ENCODE data around the gene TMA16. TPM values are rescaled to one million over a fixed set of nuclear protein-coding genes. Genes with fewer than 3 reads are reported as not detected.
A peak's percentile ranks its signal among the peaks of the same experiment; 100 is the strongest.

TMA16 gene
- total and polyA plus RNA-seq, 2 of the 13 experiments (the other 11 are each of a cell fraction or from before 2014, with no cell fraction given) = 8.1 to 52.5 TPM

- TF ChIP-seq ZNF703 (CRISPR knock-in tag; IDR thresholded peaks at IDR 0.05; ENCODE audit: borderline replicate concordance) = peak; percentile 91; the same call in 1 of the 2 replicates
- TF ChIP-seq EP300 (IDR thresholded peaks at IDR 0.05; ENCODE audit: low read depth in 2 of 2, low read length in 2 of 2) = peak in 1 of 2 experiments; percentile 64; a peak in 2 of 4 replicates
- 0 out of 2 replicates have a peak, but pooled peaks have one; percentile 37 for TF ChIP-seq EP300 (CRISPR knock-in tag; IDR thresholded peaks at IDR 0.05; ENCODE audit: borderline replicate concordance)
- no peak; the same call in 1 of the 2 replicates for TF ChIP-seq BHLHE40 (IDR thresholded peaks at IDR 0.05; ENCODE audit: low read length)
- peak; percentile 54; the same call in 1 of the 2 replicates for TF ChIP-seq RORA (CRISPR knock-in tag; IDR thresholded peaks at IDR 0.05)
- TF ChIP-seq NFRKB (IDR thresholded peaks at IDR 0.05) = no peak
- TF ChIP-seq ERF (CRISPR knock-in tag; IDR thresholded peaks at IDR 0.05) = peak; percentile 89
- TF ChIP-seq MTERF4 (CRISPR knock-in tag; IDR thresholded peaks at IDR 0.05) = no peak
- peak; percentile 75 for TF ChIP-seq NCOA2 (CRISPR knock-in tag; IDR thresholded peaks at IDR 0.05)
- TF ChIP-seq ADNP (CRISPR knock-in tag; IDR thresholded peaks at IDR 0.05) = no peak
- peak; percentile 96; the same call in 1 of the 2 replicates for TF ChIP-seq EEA1 (CRISPR knock-in tag; IDR thresholded peaks at IDR 0.05; ENCODE audit: borderline replicate concordance)
- TF ChIP-seq ZFX (CRISPR knock-in tag; IDR thresholded peaks at IDR 0.05; ENCODE audit: low read depth) = peak; percentile 94
- TF ChIP-seq CHCHD3 (CRISPR knock-in tag; IDR thresholded peaks at IDR 0.05) = no peak
- TF ChIP-seq FOXM1 (CRISPR knock-in tag; IDR thresholded peaks at IDR 0.05) = 0 out of 2 replicates have a peak, but pooled peaks have one; percentile 67
- peak; percentile 91 for TF ChIP-seq PITX1 (CRISPR knock-in tag; IDR thresholded peaks at IDR 0.05)
- TF ChIP-seq, protein P1, sequence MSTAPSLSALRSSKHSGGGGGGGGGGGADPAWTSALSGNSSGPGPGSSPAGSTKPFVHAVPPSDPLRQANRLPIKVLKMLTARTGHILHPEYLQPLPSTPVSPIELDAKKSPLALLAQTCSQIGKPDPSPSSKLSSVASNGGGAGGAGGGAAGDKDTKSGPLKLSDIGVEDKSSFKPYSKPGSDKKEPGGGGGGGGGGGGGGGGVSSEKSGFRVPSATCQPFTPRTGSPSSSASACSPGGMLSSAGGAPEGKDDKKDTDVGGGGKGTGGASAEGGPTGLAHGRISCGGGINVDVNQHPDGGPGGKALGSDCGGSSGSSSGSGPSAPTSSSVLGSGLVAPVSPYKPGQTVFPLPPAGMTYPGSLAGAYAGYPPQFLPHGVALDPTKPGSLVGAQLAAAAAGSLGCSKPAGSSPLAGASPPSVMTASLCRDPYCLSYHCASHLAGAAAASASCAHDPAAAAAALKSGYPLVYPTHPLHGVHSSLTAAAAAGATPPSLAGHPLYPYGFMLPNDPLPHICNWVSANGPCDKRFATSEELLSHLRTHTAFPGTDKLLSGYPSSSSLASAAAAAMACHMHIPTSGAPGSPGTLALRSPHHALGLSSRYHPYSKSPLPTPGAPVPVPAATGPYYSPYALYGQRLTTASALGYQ (CRISPR knock-in tag; IDR thresholded peaks at IDR 0.05) = peak; percentile 56
- TF ChIP-seq HES4 (CRISPR knock-in tag; IDR thresholded peaks at IDR 0.05; ENCODE audit: borderline replicate concordance) = peak; percentile 3; the same call in 1 of the 2 replicates
- TF ChIP-seq, protein P2, sequence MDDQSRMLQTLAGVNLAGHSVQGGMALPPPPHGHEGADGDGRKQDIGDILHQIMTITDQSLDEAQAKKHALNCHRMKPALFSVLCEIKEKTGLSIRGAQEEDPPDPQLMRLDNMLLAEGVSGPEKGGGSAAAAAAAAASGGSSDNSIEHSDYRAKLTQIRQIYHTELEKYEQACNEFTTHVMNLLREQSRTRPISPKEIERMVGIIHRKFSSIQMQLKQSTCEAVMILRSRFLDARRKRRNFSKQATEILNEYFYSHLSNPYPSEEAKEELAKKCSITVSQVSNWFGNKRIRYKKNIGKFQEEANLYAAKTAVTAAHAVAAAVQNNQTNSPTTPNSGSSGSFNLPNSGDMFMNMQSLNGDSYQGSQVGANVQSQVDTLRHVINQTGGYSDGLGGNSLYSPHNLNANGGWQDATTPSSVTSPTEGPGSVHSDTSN (CRISPR knock-in tag; IDR thresholded peaks at IDR 0.05; ENCODE audit: borderline replicate concordance) = peak; percentile 79; the same call in 1 of the 2 replicates
- peak; percentile 45 for TF ChIP-seq CEBPG (CRISPR knock-in tag; IDR thresholded peaks at IDR 0.05)
- TF ChIP-seq ZKSCAN8 (CRISPR knock-in tag; IDR thresholded peaks at IDR 0.05; ENCODE audit: borderline replicate concordance) = peak; percentile 71; the same call in 1 of the 2 replicates
- TF ChIP-seq, protein P3, sequence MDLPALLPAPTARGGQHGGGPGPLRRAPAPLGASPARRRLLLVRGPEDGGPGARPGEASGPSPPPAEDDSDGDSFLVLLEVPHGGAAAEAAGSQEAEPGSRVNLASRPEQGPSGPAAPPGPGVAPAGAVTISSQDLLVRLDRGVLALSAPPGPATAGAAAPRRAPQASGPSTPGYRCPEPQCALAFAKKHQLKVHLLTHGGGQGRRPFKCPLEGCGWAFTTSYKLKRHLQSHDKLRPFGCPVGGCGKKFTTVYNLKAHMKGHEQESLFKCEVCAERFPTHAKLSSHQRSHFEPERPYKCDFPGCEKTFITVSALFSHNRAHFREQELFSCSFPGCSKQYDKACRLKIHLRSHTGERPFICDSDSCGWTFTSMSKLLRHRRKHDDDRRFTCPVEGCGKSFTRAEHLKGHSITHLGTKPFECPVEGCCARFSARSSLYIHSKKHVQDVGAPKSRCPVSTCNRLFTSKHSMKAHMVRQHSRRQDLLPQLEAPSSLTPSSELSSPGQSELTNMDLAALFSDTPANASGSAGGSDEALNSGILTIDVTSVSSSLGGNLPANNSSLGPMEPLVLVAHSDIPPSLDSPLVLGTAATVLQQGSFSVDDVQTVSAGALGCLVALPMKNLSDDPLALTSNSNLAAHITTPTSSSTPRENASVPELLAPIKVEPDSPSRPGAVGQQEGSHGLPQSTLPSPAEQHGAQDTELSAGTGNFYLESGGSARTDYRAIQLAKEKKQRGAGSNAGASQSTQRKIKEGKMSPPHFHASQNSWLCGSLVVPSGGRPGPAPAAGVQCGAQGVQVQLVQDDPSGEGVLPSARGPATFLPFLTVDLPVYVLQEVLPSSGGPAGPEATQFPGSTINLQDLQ (CRISPR knock-in tag; IDR thresholded peaks at IDR 0.05) = peak; percentile 96
- no peak for TF ChIP-seq MAFF (IDR thresholded peaks at IDR 0.05; ENCODE audit: low read depth, low read length)
- peak; percentile 80; the same call in 1 of the 2 replicates for TF ChIP-seq DNMT1 (CRISPR knock-in tag; IDR thresholded peaks at IDR 0.05)
Observed at GRCh38 chr4:163494360-163495241, at the start of gene TMA16 (continued).

Data from HepG2 (cell line).